Activated naive CD4-positive, alpha-beta T cell treated with anti-CD3 and anti-CD28 coated beads, Interleukin-2, amount 50 U/mL, for 24 hours (primary cell): ENCODE measurements around the gene ZYX.

Experiments used
- H3K27ac Mint-ChIP-seq: one replicate; pipeline ENCODE4 v1.8.0; 2021; ENCODE audit warnings: mild to moderate bottlenecking, mixed read lengths
- H3K27me3 Mint-ChIP-seq: one replicate; pipeline ENCODE4 v1.8.0; 2021; ENCODE audit warnings: mixed read lengths
- H3K36me3 Mint-ChIP-seq: one replicate; pipeline ENCODE4 v1.8.0; 2021; ENCODE audit warnings: mixed read lengths
- H3K4me1 Mint-ChIP-seq: one replicate; pipeline ENCODE4 v1.8.0; 2021; ENCODE audit warnings: mixed read lengths
- H3K4me3 Mint-ChIP-seq: one replicate; pipeline ENCODE4 v1.8.0; 2021; ENCODE audit warnings: mild to moderate bottlenecking, mixed read lengths
- H3K9me3 Mint-ChIP-seq: one replicate; pipeline ENCODE4 v1.8.0; 2021; ENCODE audit warnings: mixed read lengths

The ZYX gene

GRCh38 chr7:143358626-143359025, 22.5 kb upstream of the ZYX start:
- Mint-ChIP-seq H3K9me3 (no peaks in the 10 kb centered on the region), H3K4me3 (no peak overlapping the region), H3K27ac (no peak overlapping the region), H3K36me3 (no peaks in the 10 kb centered on the region), H3K27me3 (peaks cover 6% of the 10 kb centered on the region), H3K4me1 (peaks cover 9% of the 10 kb centered on the region)

- no peaks in the 10 kb centered on the region for H3K36me3 Mint-ChIP-seq
- no peaks in the 10 kb centered on the region for H3K9me3 Mint-ChIP-seq
- no peak overlapping the region for H3K27ac Mint-ChIP-seq
- no peak overlapping the region for H3K4me3 Mint-ChIP-seq
- peaks cover 9% of the 10 kb centered on the region for H3K4me1 Mint-ChIP-seq
- peaks cover 17% of the 10 kb centered on the region for H3K27me3 Mint-ChIP-seq
Measured at GRCh38 chr7:143359771-143360353, 21.3 kb upstream of the ZYX start.

GRCh38 chr7:143360788-143361551, 20.2 kb upstream of the ZYX start:
- Mint-ChIP-seq H3K27ac (no peak overlapping the region), H3K36me3 (no peaks in the 10 kb centered on the region), H3K27me3 (peaks cover 21% of the 10 kb centered on the region), H3K9me3 (no peaks in the 10 kb centered on the region), H3K4me3 (peak overlapping the region; percentile 49), H3K4me1 (peaks cover 9% of the 10 kb centered on the region)

- Mint-ChIP-seq H3K27me3 (peaks cover 21% of the 10 kb centered on the region), H3K27ac (no peak overlapping the region), H3K4me3 (peak overlapping the region; percentile 85), H3K4me1 (peaks cover 9% of the 10 kb centered on the region), H3K9me3 (no peaks in the 10 kb centered on the region), H3K36me3 (no peaks in the 10 kb centered on the region)
Measured at GRCh38 chr7:143361552-143362130, 19.5 kb upstream of the ZYX start.

GRCh38 chr7:143362131-143363015, 18.8 kb upstream of the ZYX start, which contains the start of gene FAM131B:
FAM131B (minus strand) TSS chr7:143362713; CDS start chr7:143362603, 110 bp downstream.
- Mint-ChIP-seq H3K9me3 (no peaks in the 10 kb centered on the region), H3K4me1 (peaks cover 9% of the 10 kb centered on the region), H3K4me3 (peak within 1 kb of the TSS; percentile 85), H3K27me3 (peaks cover 21% of the 10 kb centered on the region), H3K27ac (peak within 1 kb of the TSS; percentile 66), H3K36me3 (no peaks in the 10 kb centered on the region)

- Mint-ChIP-seq H3K4me3 (peak overlapping the region; percentile 58), H3K27ac (peak overlapping the region; percentile 66), H3K27me3 (peaks cover 21% of the 10 kb centered on the region)
Measured at GRCh38 chr7:143363016-143363937, 17.9 kb upstream of the ZYX start.

GRCh38 chr7:143367972-143368371, 13.2 kb upstream of the ZYX start:
- Mint-ChIP-seq H3K4me3 (no peak overlapping the region), H3K27me3 (peaks cover 20% of the 10 kb centered on the region), H3K27ac (no peak overlapping the region), H3K4me1 (peaks cover 24% of the 10 kb centered on the region), H3K9me3 (no peaks in the 10 kb centered on the region), H3K36me3 (no peaks in the 10 kb centered on the region)

More at GRCh38 chr7:143363016-143363937, 17.9 kb upstream of the ZYX start:
- peaks cover 9% of the 10 kb centered on the region for H3K4me1 Mint-ChIP-seq
- no peaks in the 10 kb centered on the region for H3K36me3 Mint-ChIP-seq
- no peaks in the 10 kb centered on the region for H3K9me3 Mint-ChIP-seq

- Mint-ChIP-seq H3K27me3 (peaks cover 16% of the 10 kb centered on the region), H3K36me3 (no peaks in the 10 kb centered on the region), H3K4me3 (no peak overlapping the region), H3K9me3 (no peaks in the 10 kb centered on the region), H3K4me1 (peaks cover 24% of the 10 kb centered on the region), H3K27ac (no peak overlapping the region)
Measured at GRCh38 chr7:143368387-143368786, 12.8 kb upstream of the ZYX start.

GRCh38 chr7:143369678-143370651, 11.2 kb upstream of the ZYX start:
- peaks cover 2% of the 10 kb centered on the region for H3K27me3 Mint-ChIP-seq
- no peak overlapping the region for H3K27ac Mint-ChIP-seq
- no peaks in the 10 kb centered on the region for H3K36me3 Mint-ChIP-seq
- no peak overlapping the region for H3K4me3 Mint-ChIP-seq
- H3K4me1 Mint-ChIP-seq = peaks cover 39% of the 10 kb centered on the region
- no peaks in the 10 kb centered on the region for H3K9me3 Mint-ChIP-seq

- no peaks in the 10 kb centered on the region for H3K9me3 Mint-ChIP-seq
- no peaks in the 10 kb centered on the region for H3K27me3 Mint-ChIP-seq
- H3K4me1 Mint-ChIP-seq = peaks cover 60% of the 10 kb centered on the region
- no peaks in the 10 kb centered on the region for H3K36me3 Mint-ChIP-seq
- peak overlapping the region; percentile 23 for H3K4me3 Mint-ChIP-seq
- peak overlapping the region; percentile 76 for H3K27ac Mint-ChIP-seq
Measured at GRCh38 chr7:143372070-143372469, 9.1 kb upstream of the ZYX start.

- H3K4me1 Mint-ChIP-seq = peaks cover 68% of the 10 kb centered on the region
- no peaks in the 10 kb centered on the region for H3K36me3 Mint-ChIP-seq
- H3K9me3 Mint-ChIP-seq = no peaks in the 10 kb centered on the region
- no peak overlapping the region for H3K4me3 Mint-ChIP-seq
- no peaks in the 10 kb centered on the region for H3K27me3 Mint-ChIP-seq
- H3K27ac Mint-ChIP-seq = no peak overlapping the region
Measured at GRCh38 chr7:143373255-143373794, 7.8 kb upstream of the ZYX start.

GRCh38 chr7:143374561-143374960, 6.6 kb upstream of the ZYX start:
- no peaks in the 10 kb centered on the region for H3K9me3 Mint-ChIP-seq
- no peaks in the 10 kb centered on the region for H3K27me3 Mint-ChIP-seq
- no peaks in the 10 kb centered on the region for H3K36me3 Mint-ChIP-seq
- H3K4me3 Mint-ChIP-seq = no peak overlapping the region
- H3K4me1 Mint-ChIP-seq = peaks cover 80% of the 10 kb centered on the region
- peak overlapping the region; percentile 92 for H3K27ac Mint-ChIP-seq

- peaks cover 85% of the 10 kb centered on the region for H3K4me1 Mint-ChIP-seq
- peak overlapping the region; percentile 40 for H3K4me3 Mint-ChIP-seq
- peak overlapping the region; percentile 92 for H3K27ac Mint-ChIP-seq
- no peaks in the 10 kb centered on the region for H3K36me3 Mint-ChIP-seq
- no peaks in the 10 kb centered on the region for H3K27me3 Mint-ChIP-seq
- H3K9me3 Mint-ChIP-seq = no peaks in the 10 kb centered on the region
Measured at GRCh38 chr7:143375298-143376034, 5.7 kb upstream of the ZYX start.
